ENCODE results near the gene CCL8.

CCL8 gene

GRCh38 chr17:34370997-34371395, 51.8 kb downstream of the CCL8 start:
- no peak for DNase-seq (ENCODE audit: low read depth, low spot score)
- H3K4me3 ChIP-seq (ENCODE audit: low read depth, low read length), result no peak overlapping the region
- TF ChIP-seq CTCF (IDR thresholded peaks at IDR 0.05; ENCODE audit: insufficient read depth, low read length, missing control alignments), result no peak
- ChIA-PET POLR2A (no interaction called here), CTCF (interaction anchor here (0.6 to 4.3 kb wide), 3 partner anchors 10 to 174 kb away, joined by 3 to 36 read pairs (median 4); partner anchors contain the start of gene CCL1)
